Measurements from ENCODE around the gene CD70.
"Not testable (repeated sequence)": the region's sequence is repeated elsewhere in the genome, so short reads cannot be mapped to it uniquely, and the experiment has no call there.

- TF ChIP-seq POLR2AphosphoS5, POLR2A, TAF1, POU2F2, SPI1 (IDR thresholded peaks at IDR 0.05; ENCODE audit: low read depth, low read length): not testable (repeated sequence)
These were observed 42.0 kb upstream of the CD70 start for GRCh38 chr19:6632747-6633455.

Data from GM12891 (cell line).